C4-2B (cell line): Measurements from ENCODE around the gene CYB5B.

Experiments
- H3K27ac ChIP-seq: fragments of 450-650 bp; 2 replicates; pipeline ENCODE4 v1.5.1; 2017
- ZFX ChIP-seq: fragments of 450-650 bp; IDR thresholded peaks from 2 replicates; pipeline ENCODE4 v1.6.1; 2017
- TF ChIP-seq, protein P1 (sequence below): fragments of 450-650 bp; conservative IDR thresholded peaks from 2 replicates; pipeline ENCODE4 v1.5.1; 2017; ENCODE audit warnings: mild to moderate bottlenecking

CYB5B gene

DNA sequence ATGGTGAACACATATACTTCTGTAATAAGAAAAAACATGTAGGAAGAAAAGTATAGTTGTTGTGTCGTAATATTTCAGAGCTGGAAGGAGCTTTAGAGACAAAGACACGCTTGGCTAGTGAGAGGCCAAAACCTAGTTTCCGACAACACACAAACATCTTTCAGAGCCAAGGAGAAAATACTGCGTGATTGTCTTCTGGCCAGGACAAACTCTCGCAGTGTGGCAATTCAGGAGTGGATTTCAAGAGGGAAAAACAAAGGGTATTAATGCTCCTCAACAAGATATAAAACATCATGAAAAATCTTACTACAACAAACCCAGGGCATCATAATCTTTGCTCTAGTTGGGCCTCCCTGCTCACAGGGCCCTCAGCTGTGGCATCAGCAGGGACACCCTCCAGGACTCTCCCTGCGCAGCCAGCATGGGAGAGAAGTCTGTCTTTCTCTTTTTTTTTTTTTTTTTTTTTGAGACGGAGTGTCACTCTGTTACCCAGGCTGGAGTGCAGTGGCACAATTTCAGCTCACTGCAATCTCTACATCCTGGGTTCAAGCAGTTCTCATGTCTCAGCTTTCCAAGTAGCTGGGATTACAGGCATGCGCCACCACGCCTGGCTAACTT, 66.4 kb downstream of the CYB5B start:
- no peak overlapping the region for H3K27ac ChIP-seq
- TF ChIP-seq, protein P1, sequence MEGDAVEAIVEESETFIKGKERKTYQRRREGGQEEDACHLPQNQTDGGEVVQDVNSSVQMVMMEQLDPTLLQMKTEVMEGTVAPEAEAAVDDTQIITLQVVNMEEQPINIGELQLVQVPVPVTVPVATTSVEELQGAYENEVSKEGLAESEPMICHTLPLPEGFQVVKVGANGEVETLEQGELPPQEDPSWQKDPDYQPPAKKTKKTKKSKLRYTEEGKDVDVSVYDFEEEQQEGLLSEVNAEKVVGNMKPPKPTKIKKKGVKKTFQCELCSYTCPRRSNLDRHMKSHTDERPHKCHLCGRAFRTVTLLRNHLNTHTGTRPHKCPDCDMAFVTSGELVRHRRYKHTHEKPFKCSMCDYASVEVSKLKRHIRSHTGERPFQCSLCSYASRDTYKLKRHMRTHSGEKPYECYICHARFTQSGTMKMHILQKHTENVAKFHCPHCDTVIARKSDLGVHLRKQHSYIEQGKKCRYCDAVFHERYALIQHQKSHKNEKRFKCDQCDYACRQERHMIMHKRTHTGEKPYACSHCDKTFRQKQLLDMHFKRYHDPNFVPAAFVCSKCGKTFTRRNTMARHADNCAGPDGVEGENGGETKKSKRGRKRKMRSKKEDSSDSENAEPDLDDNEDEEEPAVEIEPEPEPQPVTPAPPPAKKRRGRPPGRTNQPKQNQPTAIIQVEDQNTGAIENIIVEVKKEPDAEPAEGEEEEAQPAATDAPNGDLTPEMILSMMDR: no peak
- TF ChIP-seq ZFX: no peak

DNA sequence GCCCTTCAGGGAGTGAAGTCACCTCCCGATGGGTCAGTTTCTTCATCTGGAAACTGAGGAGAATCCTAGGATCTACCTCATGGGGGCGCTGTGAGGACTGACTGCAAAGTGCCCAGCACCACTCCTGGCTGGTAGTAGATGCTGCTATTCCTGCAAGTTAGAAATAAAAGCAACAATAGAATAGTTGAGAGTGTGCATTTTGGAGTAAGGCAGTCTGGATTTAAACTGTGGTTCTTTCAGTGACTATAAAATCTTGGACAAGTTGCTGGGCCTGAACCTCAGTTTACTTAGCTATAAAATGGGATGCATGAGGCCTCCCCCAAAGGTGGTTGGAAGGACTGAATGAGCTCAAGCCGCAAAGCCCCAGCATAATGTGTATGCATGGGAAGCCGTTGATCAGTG, 70.6 kb downstream of the CYB5B start:
- no peak overlapping the region for H3K27ac ChIP-seq
- TF ChIP-seq ZFX: no peak
- TF ChIP-seq, protein P1: no peak; the same call in 1 of the 2 replicates

DNA sequence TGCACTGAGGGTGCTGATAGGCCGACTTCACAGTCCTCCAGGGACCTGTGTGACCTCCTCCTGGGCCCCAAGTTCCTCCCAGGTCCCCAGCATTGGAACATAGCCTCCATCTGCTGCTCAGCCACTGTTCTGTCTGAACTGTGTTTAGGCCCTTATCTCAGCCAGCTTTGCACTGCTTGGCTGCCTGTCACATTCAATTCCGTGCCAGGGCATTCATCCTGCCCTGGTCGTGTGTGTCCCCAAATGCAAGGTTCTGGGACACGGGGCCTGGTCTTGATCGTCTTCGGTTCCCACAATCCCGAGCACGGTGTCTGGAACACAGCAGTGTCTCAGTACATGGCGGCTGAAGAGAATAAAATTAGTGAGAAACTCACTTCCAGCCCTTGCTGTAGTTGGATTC, 71.4 kb downstream of the CYB5B start:
- TF ChIP-seq, protein P1: no peak
- no peak for TF ChIP-seq ZFX
- H3K27ac ChIP-seq: no peak overlapping the region

DNA sequence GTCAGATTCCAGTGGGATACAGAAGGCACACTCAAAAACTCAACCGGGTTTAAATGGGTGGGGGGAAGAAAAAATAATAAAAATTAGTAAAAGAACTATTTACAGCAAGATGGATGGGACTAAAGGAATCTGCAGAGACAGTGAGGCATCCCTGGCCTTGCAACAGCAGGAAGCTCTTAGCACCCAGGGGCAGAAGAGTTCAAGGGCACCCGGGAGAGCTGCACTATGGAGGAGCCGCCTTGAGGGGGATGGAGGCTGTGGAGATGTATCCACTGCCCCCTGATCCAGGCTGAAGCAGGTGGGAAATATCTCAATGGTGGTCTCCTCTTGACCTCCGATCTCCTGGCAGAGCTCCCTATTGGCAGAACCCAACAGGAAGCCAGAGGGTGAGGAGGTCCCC, 72.0 kb downstream of the CYB5B start:
- TF ChIP-seq, protein P1: no peak
- TF ChIP-seq ZFX: no peak

DNA sequence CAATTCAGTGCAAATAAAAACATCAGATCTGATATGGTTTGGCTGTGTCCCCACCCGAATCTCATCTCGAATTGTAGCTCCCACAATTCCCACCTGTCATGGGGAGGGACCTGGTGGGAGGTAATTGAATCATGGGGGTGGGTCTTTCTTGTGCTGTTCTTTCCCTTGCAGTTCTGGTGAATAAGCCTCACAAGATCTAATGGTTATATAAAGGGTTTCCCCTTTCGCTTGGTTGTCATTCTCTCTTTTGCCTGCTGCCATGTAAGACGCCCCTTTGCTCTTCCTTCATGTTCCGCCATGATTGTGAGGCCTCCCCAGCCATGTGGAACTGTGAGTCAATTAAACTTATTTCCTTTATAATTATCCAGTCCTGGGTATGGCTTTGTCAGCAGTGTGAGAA, 72.5 kb downstream of the CYB5B start:
- no peak overlapping the region for H3K27ac ChIP-seq
- no peak for TF ChIP-seq ZFX
- TF ChIP-seq, protein P1: no peak

More for the DNA sequence above, 72.0 kb downstream of the CYB5B start:
- no peak overlapping the region for H3K27ac ChIP-seq

DNA sequence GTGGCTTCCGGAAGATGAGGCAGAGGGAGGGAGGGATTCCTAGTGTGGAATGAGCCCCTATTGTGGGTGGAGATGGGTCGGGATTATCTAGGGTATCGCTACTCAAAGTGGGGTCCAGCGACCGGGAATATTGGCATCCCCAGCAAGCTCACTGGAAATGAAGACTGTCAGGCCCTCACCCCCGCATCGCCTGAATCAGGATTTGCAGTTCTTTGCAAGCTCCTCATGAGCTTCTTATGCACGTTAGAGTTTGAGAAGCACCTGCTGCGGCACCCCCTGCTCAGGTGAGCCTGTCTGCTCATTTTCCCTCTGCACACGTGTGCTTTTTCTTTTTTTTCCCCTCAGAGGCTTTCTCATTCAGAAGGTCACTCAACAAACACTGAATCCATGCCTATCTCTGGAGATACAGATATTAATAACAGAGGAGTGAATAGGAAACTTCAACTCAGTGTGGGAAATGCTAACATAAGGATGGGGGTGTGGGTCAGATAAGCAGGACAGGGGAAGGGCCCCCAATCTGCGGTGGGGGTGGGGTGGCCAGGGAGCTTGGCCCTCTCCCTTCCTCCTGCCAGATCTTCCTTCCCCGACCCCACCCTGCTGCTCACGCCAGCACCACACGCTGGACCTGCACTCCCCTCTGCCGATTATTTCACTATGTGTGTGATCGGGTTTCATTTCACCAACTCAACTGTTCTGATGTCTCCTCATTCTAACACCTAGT, 73.6 kb downstream of the CYB5B start:
- H3K27ac ChIP-seq: no peak overlapping the region
- TF ChIP-seq ZFX: no peak
- TF ChIP-seq, protein P1: no peak

DNA sequence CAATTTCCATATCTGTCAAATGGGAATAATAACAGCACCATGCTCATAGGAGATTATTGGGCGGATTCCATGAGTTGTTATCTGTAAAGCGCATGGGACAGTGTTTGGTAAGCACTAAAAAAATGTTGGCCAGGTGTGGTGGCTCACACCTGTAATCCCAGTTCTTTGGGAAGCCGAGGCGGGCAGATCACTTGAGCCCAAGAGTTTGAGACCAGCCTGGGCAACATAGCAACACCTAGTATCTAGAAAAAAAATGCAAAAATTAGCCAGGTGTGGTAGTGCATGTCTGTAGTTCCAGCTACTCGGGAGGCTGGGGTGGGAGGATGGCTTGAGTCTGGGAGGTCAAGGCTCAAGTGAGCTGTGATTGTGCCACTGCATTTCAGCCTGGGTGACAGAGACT, 74.5 kb downstream of the CYB5B start:
- TF ChIP-seq, protein P1: no peak
- no peak for TF ChIP-seq ZFX
- no peak overlapping the region for H3K27ac ChIP-seq
